SK-N-SH (cell line): ENCODE measurements around the gene KCNN3. TPM values are rescaled to one million over a fixed set of nuclear protein-coding genes. Genes with fewer than 3 reads are reported as not detected.

Experiments
- CTCF ChIA-PET: fragments of 300-600, 350-600 bp; formaldehyde crosslinking; extraction: SDS; loops from one replicate; lab custom pipeline; 2021; lab: Yijun Ruan, JAX
- POLR2A ChIA-PET: fragments of 350-600 bp; sonication (Branson Sonifier 250); formaldehyde crosslinking; extraction: SDS; loops from one replicate; lab custom pipeline; 2020; ENCODE audit warnings: antibody characterized with exemption, inconsistent platforms; lab: Yijun Ruan, JAX
- DNase-seq: peaks from one replicate; pipeline ENCODE4 v3.0.0; 2012
- H2AFZ ChIP-seq: fragments of 200-600 bp; sonication (generic); 2 replicates; pipeline ENCODE4 v1.8.1; 2016; ENCODE audit warnings: antibody characterized with exemption, mild to moderate bottlenecking, low read depth
- H3F3A ChIP-seq: fragments of 200-600 bp; sonication (generic); replicated peaks from 2 replicates; pipeline ENCODE3; 2016; ENCODE audit warnings: antibody characterized with exemption, mild to moderate bottlenecking; ENCODE audit not compliant: insufficient read depth
- H3K27ac ChIP-seq, 2 experiments: fragments of 200-500 bp in 1 of 2; fragments of 200-600 bp in 1 of 2; sonication (Bioruptor generic) in 1 of 2; sonication (generic), shearing (Covaris generic) in 1 of 2; 2 replicates each; pipeline versions ENCODE4 v1.5.1 to v1.6.1; 2014 to 2016; ENCODE audit warnings: low read depth in 2 of 2, inconsistent platforms in 1 of 2, low read length in 1 of 2, mild to moderate bottlenecking in 1 of 2, mixed read lengths in 1 of 2
- H3K27me3 ChIP-seq: fragments of 200-600 bp; sonication (generic), shearing (Covaris generic); 2 replicates; pipeline ENCODE4 v1.6.1; 2016; ENCODE audit warnings: mixed run types; ENCODE audit not compliant: insufficient read depth
- H3K36me3 ChIP-seq, 2 experiments: fragments of 200-500 bp in 1 of 2; fragments of 200-600 bp in 1 of 2; sonication (Bioruptor generic) in 1 of 2; sonication (generic) in 1 of 2; replicated peaks in 1 of 2; 2 replicates each; pipeline versions ENCODE3 to v1.5.1; 2014 to 2016; ENCODE audit warnings: low read length in 1 of 2, mild to moderate bottlenecking in 1 of 2; ENCODE audit not compliant: insufficient read depth in 2 of 2, control insufficient read depth in 1 of 2
- H3K4me1 ChIP-seq, 2 experiments: fragments of 200-500 bp in 1 of 2; fragments of 200-600 bp in 1 of 2; sonication (Bioruptor generic) in 1 of 2; sonication (generic), shearing (Covaris generic) in 1 of 2; 2 replicates each; pipeline versions ENCODE4 v1.5.1 to v1.6.1; 2014 to 2016; ENCODE audit warnings: low read depth in 1 of 2, low read length in 1 of 2, mixed run types in 1 of 2; ENCODE audit not compliant: insufficient read depth in 2 of 2, control insufficient read depth in 1 of 2
- H3K4me2 ChIP-seq: fragments of 200-600 bp; sonication (generic), shearing (Covaris generic); 2 replicates; pipeline ENCODE4 v1.6.1; 2017; ENCODE audit warnings: mixed run types
- H3K4me3 ChIP-seq, 2 experiments: fragments of 200-500 bp in 1 of 2; fragments of 200-600 bp in 1 of 2; sonication (Bioruptor generic) in 1 of 2; sonication (generic), shearing (Covaris generic) in 1 of 2; 2 replicates each; pipeline versions ENCODE4 v1.5.1 to v1.8.1; 2014 to 2016; ENCODE audit warnings: low read depth in 2 of 2, inconsistent platforms in 1 of 2, low read length in 1 of 2, mild to moderate bottlenecking in 1 of 2, mixed read lengths in 1 of 2, moderate library complexity in 1 of 2
- H3K79me2 ChIP-seq: fragments of 200-600 bp; sonication (generic); 2 replicates; pipeline ENCODE4 v1.8.1; 2017; ENCODE audit warnings: mild to moderate bottlenecking; ENCODE audit not compliant: insufficient read depth
- H3K9ac ChIP-seq: fragments of 200-600 bp; sonication (generic); 2 replicates; pipeline ENCODE4 v1.6.1; 2017; ENCODE audit warnings: mixed run types
- H3K9me2 ChIP-seq: fragments of 200-600 bp; sonication (generic); 2 replicates; pipeline ENCODE4 v1.6.1; 2017; ENCODE audit warnings: mixed run types
- H3K9me3 ChIP-seq: fragments of 200-600 bp; sonication (generic); 2 replicates; pipeline ENCODE4 v1.6.1; 2017; ENCODE audit warnings: mixed run types, mild to moderate bottlenecking, moderate library complexity
- H4K20me1 ChIP-seq: fragments of 200-600 bp; sonication (generic); 2 replicates; pipeline ENCODE4 v1.6.1; 2017; ENCODE audit warnings: mild to moderate bottlenecking, mixed run types; ENCODE audit not compliant: insufficient read depth
- CTCF ChIP-seq: fragments of 200-600 bp; sonication (generic); IDR thresholded peaks from 2 replicates; pipeline ENCODE4 v1.6.1; 2017; ENCODE audit warnings: antibody characterized with exemption, mild to moderate bottlenecking, moderate library complexity
- EP300 ChIP-seq, 2 experiments: IDR thresholded peaks; 2 replicates each; pipeline versions ENCODE4 v1.4.0 to v1.6.1; 2012; ENCODE audit warnings: borderline replicate concordance in 1 of 2, low read depth in 1 of 2, low read length in 1 of 2
- EZH2phosphoT487 ChIP-seq: fragments of 200-600 bp; sonication (generic); IDR thresholded peaks from 2 replicates; pipeline ENCODE4 v1.6.1; 2017; ENCODE audit warnings: low read depth, mixed run types, mild to moderate bottlenecking, antibody characterized with exemption, moderate library complexity, borderline replicate concordance
- FOXM1 ChIP-seq: IDR thresholded peaks from 2 replicates; pipeline ENCODE4 v1.4.0; 2012; ENCODE audit warnings: low read depth, mild to moderate bottlenecking
- JUND ChIP-seq: IDR thresholded peaks from 2 replicates; pipeline ENCODE4 v1.4.0; 2012
- MEF2A ChIP-seq: IDR thresholded peaks from 2 replicates; pipeline ENCODE4 v1.4.0; 2012; ENCODE audit warnings: low read depth, borderline replicate concordance
- NFIC ChIP-seq: IDR thresholded peaks from 2 replicates; pipeline ENCODE4 v1.4.0; 2012; ENCODE audit warnings: borderline replicate concordance
- NRF1 ChIP-seq: IDR thresholded peaks from 2 replicates; pipeline ENCODE4 v1.6.1; 2012; ENCODE audit warnings: low read depth, mild to moderate bottlenecking, low read length
- POLR2AphosphoS5 ChIP-seq: IDR thresholded peaks from 2 replicates; pipeline ENCODE4 v1.6.1; 2012; ENCODE audit warnings: low read depth, low read length
- RAD21 ChIP-seq: IDR thresholded peaks from 2 replicates; pipeline ENCODE4 v1.6.1; 2012; ENCODE audit warnings: mild to moderate bottlenecking, low read length
- RCOR1 ChIP-seq: fragments of 150-350 bp; IDR thresholded peaks from 2 replicates; pipeline ENCODE4 v1.6.1; 2017; ENCODE audit warnings: antibody characterized with exemption, low read length
- SIN3A ChIP-seq: IDR thresholded peaks from 2 replicates; pipeline ENCODE4 v1.6.1; 2012; ENCODE audit warnings: low read depth, mild to moderate bottlenecking, low read length, moderate library complexity, borderline replicate concordance
- SMC3 ChIP-seq: IDR thresholded peaks from 2 replicates; pipeline ENCODE4 v1.6.1; 2012; ENCODE audit warnings: low read depth, low read length, improper control_type of control experiment
- TCF12 ChIP-seq: IDR thresholded peaks from 2 replicates; pipeline ENCODE4 v1.4.0; 2012
- USF2 ChIP-seq: fragments of 150-350 bp; IDR thresholded peaks from 2 replicates; pipeline ENCODE4 v1.6.1; 2017; ENCODE audit warnings: antibody characterized with exemption, low read length, low read depth, borderline replicate concordance
- YY1 ChIP-seq: IDR thresholded peaks from 2 replicates; pipeline ENCODE4 v1.4.0; 2012; ENCODE audit warnings: low read depth, mild to moderate bottlenecking
- WGBS: methylation state at CpG from one replicate; pipeline ENCODE4 v1.1.6; 2017; ENCODE audit warnings: low lambda C conversion rate; 5-methylcytosine and 5-hydroxymethylcytosine counted together
- polyA plus RNA-seq, 3 experiments: library from polyadenylated mRNA; depleted of rRNA; stranded (reverse); fragments of >200 nt; gene quantifications; 2 replicates each; pipeline ENCODE4 v1.2.3, GENCODE V29; 2012

KCNN3 gene
- polyA plus RNA-seq, 1 of the 3 experiments (the other 2 are of a cell fraction), result 0.16 TPM

GRCh38 chr1:154767315-154768240 is 102.5 kb downstream of the KCNN3 start:
- Histone ChIP-seq H3K27ac (no peak overlapping the region), H3K4me2 (no peak overlapping the region), H3F3A (no peaks in the 10 kb centered on the region), H3K4me3 (no peak overlapping the region), H3K27me3 (peaks cover 15% of the 10 kb centered on the region; the same call in 1 of the 2 replicates), H3K9me2 (no peaks in the 10 kb centered on the region), H3K9me3 (no peaks in the 10 kb centered on the region), H3K9ac (no peak overlapping the region), H3K4me1 (peaks cover 0 to 7% of the 10 kb centered on the region in 2 experiments; a peak in 2 of 4 replicates), H2AFZ (no peak overlapping the region), H3K79me2 (no peaks in the 10 kb centered on the region), H4K20me1 (no peaks in the 10 kb centered on the region), H3K36me3 (no peaks in the 10 kb centered on the region)
- ChIA-PET CTCF (interaction anchor here (1.1 to 4.8 kb wide), 8 partner anchors 7 to 288 kb away, joined by 3 to 32 read pairs (median 4); no protein-coding TSS in a partner anchor), POLR2A (no interaction called here)
- peak; percentile 63 for DNase-seq
- TF ChIP-seq SIN3A (no peak), NFIC (0 out of 2 replicates have a peak, but pooled peaks have one; percentile 22), EZH2phosphoT487 (no peak)
- 48% methylated on average over 6 of the region's 9 CpGs for WGBS

GRCh38 chr1:154765970-154766369 is 104.1 kb downstream of the KCNN3 start:
- no peaks in the 10 kb centered on the region for H3K36me3 ChIP-seq
- no peaks in the 10 kb centered on the region for H3F3A ChIP-seq
- DNase-seq, result peak; percentile 68
- no peaks in the 10 kb centered on the region for H3K9me3 ChIP-seq
- H3K27ac ChIP-seq, result no peak overlapping the region
- no peaks in the 10 kb centered on the region for H3K9me2 ChIP-seq
- H3K4me1 ChIP-seq, result peaks cover 0 to 7% of the 10 kb centered on the region in 2 experiments; a peak in 2 of 4 replicates
- no peak overlapping the region for H3K4me3 ChIP-seq
- POLR2A ChIA-PET, result no interaction called here
- CTCF ChIA-PET, result interaction anchor here (0.7 to 3.6 kb wide), 6 partner anchors 8 to 112 kb away, joined by 3 to 23 read pairs (median 4); no protein-coding TSS in a partner anchor
- H3K9ac ChIP-seq, result no peak overlapping the region
- no peaks in the 10 kb centered on the region for H3K79me2 ChIP-seq
- WGBS, result 68% methylated on average over 3 of the region's 3 CpGs
- peaks cover 15% of the 10 kb centered on the region; the same call in 1 of the 2 replicates for H3K27me3 ChIP-seq
- TF ChIP-seq SMC3 (peak; percentile 52; the same call in 1 of the 2 replicates), NRF1 (no peak), NFIC (no peak), RAD21 (peak; percentile 62), YY1 (no peak), JUND (no peak), CTCF (peak; percentile 46), POLR2AphosphoS5 (no peak), EP300 (IDR thresholded peaks at IDR 0.05; ENCODE audit: borderline replicate concordance in 1 of 2, low read depth in 1 of 2, low read length in 1 of 2) (no peak), MEF2A (no peak), FOXM1 (no peak), EZH2phosphoT487 (no peak), TCF12 (no peak), USF2 (no peak), RCOR1 (no peak)
- H2AFZ ChIP-seq, result no peak overlapping the region
- H4K20me1 ChIP-seq, result no peaks in the 10 kb centered on the region
- no peak overlapping the region for H3K4me2 ChIP-seq
